Osteoblast (primary cell): ENCODE measurements around the gene ITGAE. TPM values are rescaled to one million over a fixed set of nuclear protein-coding genes. Genes with fewer than 3 reads are reported as not detected.

Source experiments
- DNase-seq: peaks from one replicate; pipeline ENCODE4 v3.0.0; 2011; ENCODE audit warnings: low spot score, mixed read lengths; ENCODE audit not compliant: insufficient read length; ENCODE audit errors: missing footprints
- H2AFZ ChIP-seq: 2 replicates; pipeline ENCODE4 v1.6.0; 2011; ENCODE audit warnings: mild to moderate bottlenecking, low read length
- H3K27ac ChIP-seq: 2 replicates; pipeline ENCODE4 v1.5.1; 2011; ENCODE audit warnings: mild to moderate bottlenecking, low read depth, low read length, moderate library complexity
- H3K27me3 ChIP-seq: 2 replicates; pipeline ENCODE4 v1.6.0; 2012; ENCODE audit warnings: mild to moderate bottlenecking, control low read depth, inconsistent platforms, low read length, moderate library complexity; ENCODE audit not compliant: insufficient read depth
- H3K36me3 ChIP-seq: 2 replicates; pipeline ENCODE4 v1.5.1; 2011; ENCODE audit warnings: mild to moderate bottlenecking, low read length, control low read depth, moderate library complexity; ENCODE audit not compliant: insufficient read depth
- H3K4me1 ChIP-seq: 2 replicates; pipeline ENCODE4 v1.5.1; 2011; ENCODE audit warnings: mild to moderate bottlenecking, low read length, control low read depth, moderate library complexity; ENCODE audit not compliant: insufficient read depth
- H3K4me2 ChIP-seq: 2 replicates; pipeline ENCODE4 v1.6.0; 2011; ENCODE audit warnings: mild to moderate bottlenecking, low read length; ENCODE audit not compliant: insufficient read depth
- H3K4me3 ChIP-seq: fragments of 200-600 bp; sonication (generic); 3 replicates; pipeline ENCODE4 v1.5.1; 2012; ENCODE audit warnings: mild to moderate bottlenecking, low read length, inconsistent platforms; ENCODE audit not compliant: insufficient read depth
- H3K79me2 ChIP-seq: 2 replicates; pipeline ENCODE4 v1.6.0; 2012; ENCODE audit warnings: mild to moderate bottlenecking, low read length, control low read depth, inconsistent platforms; ENCODE audit not compliant: insufficient read depth
- H3K9me3 ChIP-seq: 2 replicates; pipeline ENCODE4 v1.5.1; 2011; ENCODE audit warnings: low read depth, low read length, control low read depth
- H4K20me1 ChIP-seq: 2 replicates; pipeline ENCODE4 v1.6.0; 2012; ENCODE audit warnings: mild to moderate bottlenecking, low read length, control low read depth; ENCODE audit not compliant: insufficient read depth
- total RNA-seq: library from RNA; depleted of rRNA; stranded (reverse); fragments of >200 nt; gene quantifications from 2 replicates; pipeline ENCODE4 v1.2.3, GENCODE V29; 2012
- TF ChIP-seq, protein P1 (sequence below): IDR thresholded peaks from 2 replicates; pipeline ENCODE4 v1.5.1; 2011; ENCODE audit warnings: mild to moderate bottlenecking, low read depth, low read length, moderate library complexity; ENCODE audit errors: extremely low read depth

ITGAE gene
- total RNA-seq, 1 donor = 10.5 TPM

DNA sequence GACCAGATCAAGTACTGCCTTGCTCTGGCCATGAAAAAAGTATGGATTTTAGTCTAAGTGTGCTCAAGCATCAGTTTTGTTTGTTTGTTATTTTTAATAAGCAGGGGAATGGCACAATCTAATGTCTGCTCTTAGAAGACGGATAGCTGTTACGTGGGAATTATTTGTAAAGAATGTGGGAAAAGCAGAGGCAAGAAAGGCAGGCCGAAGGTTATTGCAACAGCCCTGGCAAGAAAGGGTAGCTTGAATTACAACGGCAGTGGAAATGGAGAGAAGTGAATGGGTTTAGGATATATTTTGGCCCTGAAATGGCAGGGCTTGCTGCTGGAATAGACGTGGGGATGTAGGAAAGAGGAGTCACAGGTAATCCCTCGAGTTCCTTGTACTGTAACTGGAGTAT lies 78.3 kb downstream of the ITGAE start:
- peak overlapping the region; percentile 98 for H3K4me2 ChIP-seq
- H2AFZ ChIP-seq = peak overlapping the region; percentile 100
- H4K20me1 ChIP-seq = peaks cover 8% of the 10 kb centered on the region
- H3K4me3 ChIP-seq = peak overlapping the region; percentile 100
- H3K27me3 ChIP-seq = no peaks in the 10 kb centered on the region
- peaks cover 57% of the 10 kb centered on the region for H3K79me2 ChIP-seq
- peak overlapping the region; percentile 89 for H3K27ac ChIP-seq
- DNase-seq = no peak
- peaks cover 38% of the 10 kb centered on the region for H3K4me1 ChIP-seq
- no peaks in the 10 kb centered on the region for H3K9me3 ChIP-seq
- TF ChIP-seq, protein P1, sequence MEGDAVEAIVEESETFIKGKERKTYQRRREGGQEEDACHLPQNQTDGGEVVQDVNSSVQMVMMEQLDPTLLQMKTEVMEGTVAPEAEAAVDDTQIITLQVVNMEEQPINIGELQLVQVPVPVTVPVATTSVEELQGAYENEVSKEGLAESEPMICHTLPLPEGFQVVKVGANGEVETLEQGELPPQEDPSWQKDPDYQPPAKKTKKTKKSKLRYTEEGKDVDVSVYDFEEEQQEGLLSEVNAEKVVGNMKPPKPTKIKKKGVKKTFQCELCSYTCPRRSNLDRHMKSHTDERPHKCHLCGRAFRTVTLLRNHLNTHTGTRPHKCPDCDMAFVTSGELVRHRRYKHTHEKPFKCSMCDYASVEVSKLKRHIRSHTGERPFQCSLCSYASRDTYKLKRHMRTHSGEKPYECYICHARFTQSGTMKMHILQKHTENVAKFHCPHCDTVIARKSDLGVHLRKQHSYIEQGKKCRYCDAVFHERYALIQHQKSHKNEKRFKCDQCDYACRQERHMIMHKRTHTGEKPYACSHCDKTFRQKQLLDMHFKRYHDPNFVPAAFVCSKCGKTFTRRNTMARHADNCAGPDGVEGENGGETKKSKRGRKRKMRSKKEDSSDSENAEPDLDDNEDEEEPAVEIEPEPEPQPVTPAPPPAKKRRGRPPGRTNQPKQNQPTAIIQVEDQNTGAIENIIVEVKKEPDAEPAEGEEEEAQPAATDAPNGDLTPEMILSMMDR = no peak
- H3K36me3 ChIP-seq = peaks cover 26% of the 10 kb centered on the region

DNA sequence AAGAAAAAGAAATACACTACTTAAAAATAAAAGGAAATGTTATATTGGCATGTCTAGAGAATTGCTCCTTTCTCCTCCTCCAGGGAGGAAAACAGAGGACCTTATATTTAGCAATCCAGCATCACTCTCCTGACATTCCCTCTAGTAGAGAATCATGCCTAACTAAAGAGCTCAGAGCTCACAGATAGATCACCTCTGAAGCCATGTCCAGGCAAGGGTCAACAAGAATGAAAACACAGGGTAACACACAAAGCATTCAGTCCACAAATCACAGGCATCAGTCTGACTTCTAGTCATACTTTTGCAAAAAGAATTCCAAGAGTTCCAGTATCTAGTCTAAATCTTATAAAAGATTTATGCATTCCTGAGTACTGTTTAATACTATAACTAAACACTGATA lies 81.7 kb downstream of the ITGAE start:
- peaks cover 30% of the 10 kb centered on the region for H3K79me2 ChIP-seq
- TF ChIP-seq, protein P1 = no peak
- H3K9me3 ChIP-seq = no peaks in the 10 kb centered on the region
- H3K27me3 ChIP-seq = no peaks in the 10 kb centered on the region
- H3K4me1 ChIP-seq = peaks cover 29% of the 10 kb centered on the region
- H2AFZ ChIP-seq = no peak overlapping the region
- H3K36me3 ChIP-seq = peaks cover 54% of the 10 kb centered on the region
- H3K4me2 ChIP-seq = peak overlapping the region; percentile 47
- H3K27ac ChIP-seq = peak overlapping the region; percentile 42
- H3K4me3 ChIP-seq = no peak overlapping the region
- no peak for DNase-seq
- H4K20me1 ChIP-seq = peaks cover 8% of the 10 kb centered on the region

DNA sequence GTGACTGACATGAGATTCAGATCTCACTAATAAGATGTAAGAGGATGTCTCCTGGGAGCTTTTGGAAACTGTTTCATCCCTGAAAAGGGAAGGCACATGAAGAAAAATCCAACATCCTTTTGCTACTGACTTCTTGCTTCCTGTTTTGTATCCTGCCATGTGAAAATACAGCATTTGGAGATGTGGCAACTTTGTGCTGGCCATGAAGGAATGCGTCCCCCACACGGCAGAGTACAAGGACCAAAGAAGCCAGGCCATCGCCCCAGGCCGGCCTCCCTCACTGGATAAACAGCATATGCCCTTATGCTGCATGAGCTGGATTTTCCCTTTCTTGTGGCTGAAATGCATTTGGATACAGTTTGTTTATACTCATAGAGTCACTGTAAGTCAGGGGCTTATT lies 82.8 kb downstream of the ITGAE start:
- TF ChIP-seq, protein P1 = no peak
- no peaks in the 10 kb centered on the region for H3K9me3 ChIP-seq
- H2AFZ ChIP-seq = no peak overlapping the region
- no peak overlapping the region for H3K4me2 ChIP-seq
- no peak for DNase-seq
- H3K4me3 ChIP-seq = no peak overlapping the region
- H3K27me3 ChIP-seq = no peaks in the 10 kb centered on the region
- H4K20me1 ChIP-seq = peaks cover 8% of the 10 kb centered on the region
- H3K27ac ChIP-seq = no peak overlapping the region
- H3K4me1 ChIP-seq = peaks cover 28% of the 10 kb centered on the region
- peaks cover 54% of the 10 kb centered on the region for H3K36me3 ChIP-seq
- peaks cover 22% of the 10 kb centered on the region for H3K79me2 ChIP-seq

DNA sequence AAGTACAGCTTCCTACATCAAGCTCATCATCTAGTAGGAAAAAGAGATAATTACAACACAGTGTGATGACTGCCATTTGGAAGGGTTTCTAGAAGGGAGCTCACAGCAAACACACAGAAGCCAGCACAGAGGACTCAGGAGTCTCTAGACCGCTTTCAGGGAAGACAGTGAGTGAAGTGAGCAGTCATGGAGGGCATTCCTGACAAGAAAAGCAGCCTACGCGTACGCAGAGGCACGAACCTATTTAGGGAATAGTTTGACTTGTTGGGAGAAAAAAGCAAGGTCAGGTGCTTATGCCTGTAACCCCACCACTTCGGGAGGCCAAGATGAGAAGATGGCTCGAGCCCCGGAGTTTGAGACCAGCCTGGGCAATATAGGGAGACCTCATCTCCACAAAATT lies 85.7 kb downstream of the ITGAE start:
- Histone ChIP-seq H3K4me3 (no peak overlapping the region), H3K4me2 (no peak overlapping the region), H3K27ac (no peak overlapping the region), H3K36me3 (peaks cover 48% of the 10 kb centered on the region), H2AFZ (no peak overlapping the region), H3K79me2 (peaks cover 6% of the 10 kb centered on the region), H4K20me1 (peaks cover 7% of the 10 kb centered on the region), H3K9me3 (no peaks in the 10 kb centered on the region), H3K4me1 (peaks cover 16% of the 10 kb centered on the region), H3K27me3 (no peaks in the 10 kb centered on the region)
- DNase-seq = no peak
- TF ChIP-seq, protein P1 = no peak
